GM19328 (cell line): ENCODE data around the gene SPP1.

Experiments
- ATAC-seq: cut with Tn5 transposase; IDR thresholded peaks from one replicate; pipeline ENCODE4 v1.9.1; 2021; ENCODE audit warnings: mild to moderate bottlenecking, moderate library complexity; ENCODE audit not compliant: unreplicated experiment

SPP1 gene

DNA sequence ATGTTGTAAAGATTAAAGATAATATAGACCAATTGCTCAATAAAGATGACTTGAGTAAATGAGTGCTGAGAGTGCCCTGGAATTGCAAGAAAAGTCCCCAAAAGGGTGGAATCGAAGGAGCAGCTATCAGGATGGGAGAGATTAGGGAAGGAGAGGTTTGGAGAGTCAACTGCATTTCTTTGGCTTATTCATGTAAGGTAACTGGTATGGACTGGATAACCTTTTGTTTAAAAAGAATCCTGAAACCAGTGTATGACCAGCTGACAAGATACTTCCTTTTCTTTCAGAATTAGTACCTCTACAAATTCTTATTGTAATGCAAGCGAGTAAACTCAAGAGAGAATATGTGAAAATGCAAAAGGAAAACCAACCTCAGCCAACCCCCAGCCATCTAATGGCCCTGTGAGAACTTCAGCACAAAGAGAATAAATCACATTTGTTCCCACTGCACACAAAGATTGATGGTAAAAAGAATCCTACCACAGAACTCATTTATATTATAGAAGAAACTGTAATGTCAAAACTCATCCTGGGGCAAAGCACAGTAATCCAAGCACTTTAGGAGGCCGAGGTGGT is 24.5 kb upstream of the SPP1 start:
- ATAC-seq, result no peak

GRCh38 chr4:87953826-87954225 is 21.7 kb upstream of the SPP1 start:
- no peak for ATAC-seq

DNA sequence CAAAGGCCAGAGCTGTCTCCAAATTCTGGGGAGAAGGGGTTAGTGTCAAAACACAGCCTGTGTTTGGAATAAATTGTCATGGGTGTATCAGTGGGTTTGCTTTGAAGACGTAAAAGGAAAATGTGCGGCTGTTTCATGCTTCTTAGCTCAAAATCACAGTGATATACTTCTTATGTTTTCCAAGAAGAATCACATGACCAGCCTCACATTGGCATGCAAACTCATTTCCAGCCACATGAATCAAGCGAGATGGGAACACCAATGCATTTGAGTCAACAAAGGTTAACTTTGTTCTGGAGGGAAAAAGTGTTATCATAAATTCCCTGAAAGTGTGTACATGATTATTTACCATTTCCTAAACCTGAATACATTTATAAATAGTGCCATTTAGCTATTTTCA is 19.0 kb upstream of the SPP1 start:
- no peak for ATAC-seq

DNA sequence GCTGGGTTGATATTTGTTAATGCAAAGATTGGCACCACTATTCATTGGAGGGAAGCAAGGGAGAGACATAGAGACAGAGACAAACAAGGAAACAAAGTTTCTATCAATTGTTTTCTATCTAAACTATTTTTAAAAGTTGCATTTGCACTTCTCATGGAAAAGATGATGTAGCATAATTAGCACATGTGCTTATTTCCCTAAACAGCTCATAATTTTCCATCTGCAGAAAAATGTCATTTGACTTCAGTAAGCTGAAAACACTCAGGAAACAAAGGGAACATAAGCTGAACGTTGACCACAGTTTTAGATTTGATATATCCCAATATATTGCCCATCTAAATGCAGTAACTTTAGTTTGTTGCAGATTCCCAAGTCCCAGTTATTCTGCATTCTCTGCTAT is 18.5 kb upstream of the SPP1 start:
- no peak for ATAC-seq

DNA sequence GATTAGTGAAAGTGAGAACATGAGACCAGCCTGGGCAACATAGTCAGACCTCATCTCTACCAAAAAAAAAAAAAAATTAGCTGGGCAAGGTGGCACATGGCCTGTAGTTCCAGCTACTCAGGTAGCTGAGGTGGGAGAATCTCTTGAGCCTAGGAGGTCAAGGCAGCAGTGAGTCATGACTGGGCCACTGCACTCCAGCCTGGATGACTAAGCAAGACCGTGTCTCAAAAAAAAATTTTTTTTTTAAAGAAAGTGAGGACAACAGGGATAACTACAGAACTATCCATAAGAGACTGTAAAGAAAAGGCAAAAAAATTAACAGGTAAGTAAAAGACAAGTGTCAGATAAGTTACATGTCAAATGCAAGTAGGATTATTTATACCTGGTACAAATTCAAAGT is 13.5 kb upstream of the SPP1 start:
- ATAC-seq, result no peak

GRCh38 chr4:87962398-87963146 is 12.9 kb upstream of the SPP1 start:
- no peak for ATAC-seq

- no peak for ATAC-seq
These were observed 10.0 kb upstream of the SPP1 start for GRCh38 chr4:87965501-87965975.

DNA sequence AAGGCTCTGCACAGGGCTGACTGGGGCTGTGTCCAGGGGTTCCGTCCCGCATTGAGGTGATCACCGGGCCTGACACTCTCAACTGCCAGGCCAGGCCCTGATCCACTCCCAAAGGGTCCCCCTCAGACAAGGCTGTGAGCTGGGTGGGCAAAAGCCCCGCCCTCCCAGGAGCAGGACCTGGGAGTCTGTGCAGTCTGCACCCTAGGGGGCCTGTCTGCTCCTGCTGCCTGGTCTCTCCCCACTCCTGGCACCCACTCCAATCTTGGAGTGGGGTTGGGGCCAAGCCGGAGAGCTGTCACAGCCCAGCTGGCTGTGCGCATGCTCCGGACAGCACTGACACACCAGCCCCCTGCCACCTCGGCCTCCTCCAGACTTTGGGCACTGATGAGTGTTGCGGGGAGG is 9.4 kb upstream of the SPP1 start:
- no peak for ATAC-seq

GRCh38 chr4:87967193-87967592 is 8.3 kb upstream of the SPP1 start:
- ATAC-seq, result no peak

DNA sequence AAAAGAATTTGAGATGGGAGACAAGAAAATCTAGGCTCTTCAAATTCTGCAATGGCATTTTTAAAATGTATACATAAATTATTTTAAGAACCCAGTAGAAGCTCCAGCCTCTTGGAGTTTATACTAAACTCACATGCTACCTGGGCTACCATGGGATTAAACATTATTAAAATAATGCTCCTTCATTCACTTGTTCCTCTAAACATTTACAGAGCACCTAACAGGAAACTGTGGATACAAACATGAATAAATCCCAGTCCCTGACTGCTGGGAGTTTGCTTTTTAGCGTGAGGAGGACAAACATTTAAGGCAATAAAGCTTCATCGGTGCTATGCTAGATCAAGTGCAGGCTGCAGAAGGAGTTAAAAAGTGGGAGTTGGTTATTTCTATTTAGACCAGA is 5.4 kb upstream of the SPP1 start:
- no peak for ATAC-seq

- no peak for ATAC-seq
These were observed 3.6 kb upstream of the SPP1 start for GRCh38 chr4:87971866-87972265.

DNA sequence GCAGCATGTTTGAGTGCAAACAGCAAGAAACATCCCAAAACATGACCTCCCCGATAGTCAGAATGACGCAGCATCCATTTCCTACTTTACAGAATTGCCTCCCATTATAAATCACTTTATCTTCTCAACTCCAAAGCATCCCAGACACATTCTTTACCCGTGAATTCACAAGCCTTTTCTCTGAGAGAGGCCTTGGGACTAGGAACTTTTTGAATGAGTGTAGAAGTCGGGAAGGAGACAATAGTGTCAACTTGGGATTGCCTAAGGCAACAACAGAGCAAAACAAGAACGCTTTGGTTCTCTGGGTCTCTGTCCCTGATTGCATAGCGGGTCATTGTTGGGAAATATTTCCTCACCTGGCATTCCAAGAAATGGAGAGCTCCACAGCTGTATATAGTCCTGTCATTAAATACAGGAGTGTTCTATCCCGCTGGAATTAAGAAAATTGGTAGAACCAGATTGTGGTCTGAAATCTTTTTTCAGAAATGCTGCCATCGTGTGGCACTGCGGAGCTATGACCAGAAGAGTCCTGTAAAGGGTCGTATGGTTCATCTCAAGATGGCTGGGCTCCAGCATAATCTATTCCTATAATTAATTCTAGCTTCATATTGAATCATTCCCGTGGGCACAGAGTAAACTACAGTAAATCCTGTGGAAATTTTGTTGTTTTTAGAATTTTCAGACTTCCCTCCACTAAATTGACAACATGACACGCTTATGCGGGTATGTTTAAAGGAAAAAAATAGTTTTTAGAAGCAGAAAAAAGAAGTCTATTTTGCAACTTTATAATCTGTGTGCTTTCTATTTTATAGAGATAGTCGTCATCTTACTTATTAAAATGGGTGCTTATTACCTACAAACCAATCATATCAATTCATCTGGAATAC is 2.0 kb upstream of the SPP1 start:
- no peak for ATAC-seq

DNA sequence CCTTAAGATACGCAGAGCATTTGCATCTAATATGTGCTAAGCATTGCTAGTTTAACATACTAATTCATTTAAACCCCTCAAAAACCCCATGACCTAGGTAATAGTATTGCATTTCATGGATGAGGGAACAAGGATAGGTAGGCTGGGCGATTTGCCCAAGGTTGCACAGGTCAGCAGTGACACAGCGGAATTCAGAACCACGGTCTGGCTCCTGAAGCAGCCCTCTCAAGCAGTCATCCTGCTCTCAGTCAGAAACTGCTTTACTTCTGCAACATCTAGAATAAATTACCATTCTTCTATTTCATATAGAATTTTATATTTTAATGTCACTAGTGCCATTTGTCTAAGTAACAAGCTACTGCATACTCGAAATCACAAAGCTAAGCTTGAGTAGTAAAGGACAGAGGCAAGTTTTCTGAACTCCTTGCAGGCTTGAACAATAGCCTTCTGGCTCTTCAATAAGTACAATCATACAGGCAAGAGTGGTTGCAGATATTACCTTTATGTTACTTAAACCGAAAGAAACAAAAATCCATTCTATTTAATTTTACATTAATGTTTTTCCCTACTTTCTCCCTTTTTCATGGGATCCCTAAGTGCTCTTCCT is 555 bp upstream of the SPP1 start:
- ATAC-seq, result no peak

GRCh38 chr4:87977521-87978278 is 2.2 kb downstream of the SPP1 start:
- no peak for ATAC-seq

DNA sequence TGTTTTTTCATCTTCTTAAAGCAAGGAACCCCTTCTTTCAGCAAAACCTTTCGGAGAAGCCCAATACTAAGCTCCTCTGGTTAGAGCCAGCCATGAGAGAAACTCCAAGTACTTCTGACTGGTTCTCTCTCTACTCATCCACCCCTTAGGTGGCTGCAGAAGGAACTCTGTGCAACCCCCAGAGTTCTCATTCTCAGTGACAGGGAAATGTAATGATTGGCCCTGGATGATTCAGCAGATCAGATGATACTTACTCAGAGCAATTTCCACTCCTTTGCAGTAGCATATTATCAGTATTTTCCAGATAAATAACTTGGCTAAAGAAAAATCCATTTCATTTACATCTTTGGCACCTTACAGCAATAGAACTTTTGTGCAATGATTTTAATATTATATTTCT is 3.2 kb downstream of the SPP1 start:
- ATAC-seq, result no peak

- ATAC-seq, result no peak
These were observed 4.3 kb downstream of the SPP1 start for GRCh38 chr4:87979810-87980209.

GRCh38 chr4:87981486-87981885 is 6.0 kb downstream of the SPP1 start:
- no peak for ATAC-seq

GRCh38 chr4:87982036-87982435 is 6.5 kb downstream of the SPP1 start:
- no peak for ATAC-seq

- ATAC-seq, result no peak
These were observed 7.0 kb downstream of the SPP1 start for GRCh38 chr4:87982446-87983010.

GRCh38 chr4:87983996-87984395 is 8.5 kb downstream of the SPP1 start:
- ATAC-seq, result no peak
